AG04449 (cell line): ENCODE measurements around the gene SF3A2.

ENCODE experiments used
- CTCF ChIA-PET: fragments of 350-600 bp; formaldehyde crosslinking; extraction: SDS; loops from one replicate; lab custom pipeline; 2021; ENCODE audit warnings: antibody characterized with exemption; lab: Yijun Ruan, JAX
- POLR2A ChIA-PET: fragments of 400-600, 350-600 bp; formaldehyde crosslinking; extraction: SDS; loops from one replicate; lab custom pipeline; 2020; ENCODE audit warnings: antibody characterized with exemption, inconsistent platforms; lab: Yijun Ruan, JAX
- DNase-seq: peaks from one replicate; pipeline ENCODE4 v3.0.0-alpha.2; 2010; ENCODE audit warnings: low read depth, low spot score
- H3K4me3 ChIP-seq: 2 replicates; pipeline ENCODE4 v1.5.1; 2011; ENCODE audit warnings: low read depth, mild to moderate bottlenecking, control low read depth, low read length
- TF ChIP-seq, protein P1 (sequence below): IDR thresholded peaks from one replicate; pipeline ENCODE4 v1.5.1; 2011; ENCODE audit warnings: mild to moderate bottlenecking, moderate library complexity, low read length, control low read depth, inconsistent platforms; ENCODE audit not compliant: insufficient read depth; ENCODE audit errors: missing control alignments

The SF3A2 gene

DNA sequence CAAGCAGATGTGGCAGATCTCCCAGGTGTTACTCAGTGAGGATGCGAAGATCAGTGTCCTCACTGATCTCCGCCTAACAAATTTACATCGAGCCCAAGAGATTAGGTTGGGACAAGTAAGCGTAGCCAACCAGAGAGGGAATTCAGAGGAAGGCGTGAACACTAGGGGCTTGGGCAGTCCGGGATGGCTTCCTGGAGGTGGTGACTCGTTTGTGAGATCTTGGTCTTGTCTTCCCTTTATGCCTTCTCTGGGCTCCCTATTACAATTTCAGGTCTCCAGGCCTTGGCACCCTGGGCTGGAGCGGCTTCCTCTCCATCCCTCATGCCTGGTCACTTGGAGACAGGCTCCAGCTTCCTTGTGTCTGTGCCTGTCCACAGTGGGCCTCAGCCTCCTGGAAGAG is 6.2 kb downstream of the SF3A2 start:
- ChIA-PET POLR2A (no interaction called here), CTCF (no interaction called here)
- TF ChIP-seq, protein P1, sequence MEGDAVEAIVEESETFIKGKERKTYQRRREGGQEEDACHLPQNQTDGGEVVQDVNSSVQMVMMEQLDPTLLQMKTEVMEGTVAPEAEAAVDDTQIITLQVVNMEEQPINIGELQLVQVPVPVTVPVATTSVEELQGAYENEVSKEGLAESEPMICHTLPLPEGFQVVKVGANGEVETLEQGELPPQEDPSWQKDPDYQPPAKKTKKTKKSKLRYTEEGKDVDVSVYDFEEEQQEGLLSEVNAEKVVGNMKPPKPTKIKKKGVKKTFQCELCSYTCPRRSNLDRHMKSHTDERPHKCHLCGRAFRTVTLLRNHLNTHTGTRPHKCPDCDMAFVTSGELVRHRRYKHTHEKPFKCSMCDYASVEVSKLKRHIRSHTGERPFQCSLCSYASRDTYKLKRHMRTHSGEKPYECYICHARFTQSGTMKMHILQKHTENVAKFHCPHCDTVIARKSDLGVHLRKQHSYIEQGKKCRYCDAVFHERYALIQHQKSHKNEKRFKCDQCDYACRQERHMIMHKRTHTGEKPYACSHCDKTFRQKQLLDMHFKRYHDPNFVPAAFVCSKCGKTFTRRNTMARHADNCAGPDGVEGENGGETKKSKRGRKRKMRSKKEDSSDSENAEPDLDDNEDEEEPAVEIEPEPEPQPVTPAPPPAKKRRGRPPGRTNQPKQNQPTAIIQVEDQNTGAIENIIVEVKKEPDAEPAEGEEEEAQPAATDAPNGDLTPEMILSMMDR, result no peak
- no peak for DNase-seq
- no peak overlapping the region for H3K4me3 ChIP-seq

DNA sequence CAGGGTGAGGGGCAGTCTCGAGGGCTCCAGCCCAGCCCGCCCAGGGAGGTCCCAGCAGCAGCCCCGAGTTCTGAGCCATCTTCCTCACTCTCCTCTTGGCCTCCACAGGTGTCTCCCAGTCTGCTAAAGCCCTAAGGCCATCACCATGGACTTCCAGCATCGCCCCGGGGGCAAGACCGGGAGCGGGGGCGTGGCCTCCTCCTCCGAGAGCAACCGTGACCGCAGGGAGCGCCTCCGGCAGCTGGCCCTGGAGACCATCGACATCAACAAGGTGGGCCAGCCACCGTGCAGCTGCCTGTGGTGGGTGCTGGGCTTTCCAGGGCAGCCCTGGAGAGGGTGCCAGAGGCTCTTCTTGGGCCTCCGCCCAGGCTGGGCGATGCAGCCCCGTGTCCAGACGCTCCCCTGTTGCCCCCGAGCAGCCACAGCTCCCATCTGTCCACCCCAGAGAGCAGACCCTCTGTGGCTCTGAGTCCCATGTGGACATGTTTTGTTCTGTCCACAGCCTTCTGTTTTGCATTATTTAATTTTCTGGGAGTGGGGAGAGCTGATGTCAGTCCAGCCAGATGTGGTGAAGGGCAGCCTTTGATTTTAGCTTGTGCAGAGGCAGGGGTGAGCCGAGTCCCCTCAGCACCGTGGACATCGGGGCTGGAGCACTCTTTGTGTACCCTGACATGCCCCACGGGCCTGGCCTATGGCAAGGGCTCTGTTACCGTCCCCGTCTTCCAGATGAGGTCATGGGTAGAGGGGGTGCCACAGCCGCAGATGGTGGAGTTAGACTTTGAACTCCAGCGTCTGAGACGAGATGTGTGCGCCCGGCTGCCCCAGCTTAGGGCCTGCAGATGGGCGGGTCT is 6.9 kb downstream of the SF3A2 start:
- TF ChIP-seq, protein P1, result no peak
- no peak for DNase-seq
- no peak overlapping the region for H3K4me3 ChIP-seq
- POLR2A ChIA-PET, result no interaction called here
- CTCF ChIA-PET, result no interaction called here

DNA sequence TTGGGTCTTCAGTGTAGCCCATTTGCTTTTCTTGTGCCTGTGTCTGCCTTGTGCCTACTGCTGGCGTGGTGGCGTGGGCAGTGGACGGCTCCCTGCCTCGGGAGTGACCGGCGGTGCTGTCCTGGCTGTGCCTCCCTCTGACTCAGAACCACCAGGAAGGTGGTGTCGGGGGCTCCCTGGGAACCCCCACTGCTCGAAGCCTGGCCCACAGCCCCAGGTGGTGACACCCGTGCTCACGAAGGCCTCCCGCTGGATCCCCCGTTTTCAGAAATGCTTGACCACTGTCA is 7.4 kb downstream of the SF3A2 start:
- TF ChIP-seq, protein P1, result no peak
- ChIA-PET CTCF (interaction anchor here (2.5 kb wide), 1 partner anchor 10 kb away, joined by 7 read pairs; no protein-coding TSS in a partner anchor), POLR2A (no interaction called here)
- H3K4me3 ChIP-seq, result no peak overlapping the region
- DNase-seq, result no peak

DNA sequence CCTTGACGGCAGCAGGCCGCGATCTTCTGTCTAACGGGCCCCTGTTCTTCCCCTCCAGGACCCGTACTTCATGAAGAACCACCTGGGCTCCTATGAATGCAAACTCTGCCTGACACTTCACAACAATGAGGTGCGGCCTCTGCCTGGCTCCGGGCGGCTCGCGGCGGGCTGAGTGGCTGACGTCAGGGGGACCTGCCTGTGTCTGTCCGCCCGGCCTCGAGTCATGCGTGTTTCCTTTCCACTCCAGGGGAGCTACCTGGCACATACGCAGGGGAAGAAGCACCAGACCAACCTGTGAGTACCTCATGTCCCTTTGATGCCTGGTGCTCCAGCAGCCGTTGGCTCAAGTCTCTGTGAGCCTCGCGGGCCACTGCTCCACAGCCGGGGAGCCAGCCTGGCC is 7.9 kb downstream of the SF3A2 start:
- TF ChIP-seq, protein P1, result no peak
- POLR2A ChIA-PET, result no interaction called here
- CTCF ChIA-PET, result interaction anchor here (0.6 to 2.5 kb wide), 2 partner anchors 9 to 10 kb away, joined by 3 to 7 read pairs; partner anchors contain the start of gene PLEKHJ1
- DNase-seq, result no peak
- no peak overlapping the region for H3K4me3 ChIP-seq

DNA sequence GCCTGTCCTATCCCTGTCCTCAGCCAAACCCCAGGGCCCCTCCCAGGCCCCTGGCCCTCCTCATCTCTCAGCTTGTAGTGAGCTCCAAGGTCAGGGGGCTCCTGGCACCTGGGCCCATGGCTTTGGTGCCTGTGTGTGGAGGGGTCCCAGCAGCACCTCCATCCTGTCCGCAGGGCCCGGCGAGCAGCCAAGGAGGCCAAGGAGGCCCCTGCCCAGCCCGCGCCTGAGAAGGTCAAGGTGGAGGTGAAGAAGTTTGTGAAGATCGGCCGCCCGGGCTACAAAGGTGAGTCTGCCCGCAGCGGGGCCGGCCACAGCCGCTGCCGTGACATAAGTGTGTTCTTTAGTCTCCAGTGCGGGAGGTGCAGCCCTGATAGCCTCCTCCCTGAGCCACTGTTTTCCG is 8.6 kb downstream of the SF3A2 start:
- DNase-seq, result no peak
- no peak overlapping the region for H3K4me3 ChIP-seq
- CTCF ChIA-PET, result interaction anchor here (0.6 to 2.5 kb wide), 3 partner anchors 9 to 16 kb away, joined by 3 to 7 read pairs (median 5); partner anchors contain the start of gene PLEKHJ1
- TF ChIP-seq, protein P1, result no peak
- POLR2A ChIA-PET, result no interaction called here

DNA sequence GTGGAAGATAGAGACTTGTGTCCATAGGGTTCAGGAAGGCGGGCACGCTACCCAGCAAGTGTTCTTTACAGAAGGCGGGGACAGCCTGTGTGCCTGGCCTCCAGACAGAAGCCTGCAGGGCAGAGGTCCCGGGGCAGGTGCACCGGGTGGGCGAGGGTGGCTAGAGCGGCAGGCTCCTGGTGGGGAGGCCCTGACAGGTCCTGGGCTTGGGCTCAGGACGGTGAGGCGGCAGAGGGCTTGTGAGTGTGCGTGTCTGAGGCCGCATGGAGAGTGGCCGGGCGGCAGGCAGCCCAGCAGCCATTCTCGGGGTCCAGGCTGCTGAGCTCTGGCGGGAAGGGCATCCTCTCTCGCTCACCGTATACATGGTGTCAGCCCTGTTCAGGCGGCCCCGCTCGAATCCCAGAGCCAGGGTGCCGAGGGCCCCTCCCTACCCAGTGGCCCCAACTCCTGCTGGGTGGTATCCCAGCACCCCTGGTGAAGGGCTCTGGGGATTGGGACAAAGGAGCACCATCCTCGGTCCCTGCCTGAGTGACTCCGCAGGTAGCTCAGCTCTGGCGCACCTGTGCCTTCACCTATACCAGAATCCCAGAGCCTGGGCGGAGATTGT is 9.5 kb downstream of the SF3A2 start:
- DNase-seq, result no peak
- ChIA-PET CTCF (interaction anchor here (1.5 to 2.5 kb wide), 2 partner anchors 8 to 16 kb away, joined by 5 to 7 read pairs; no protein-coding TSS in a partner anchor), POLR2A (interaction anchor here (0.5 kb wide), 1 partner anchor 17 kb away, joined by 4 read pairs; no protein-coding TSS in a partner anchor)
- TF ChIP-seq, protein P1, result no peak
- H3K4me3 ChIP-seq, result no peak overlapping the region
